OCI-LY3 (cell line): Measurements from ENCODE around the gene NOC2L.

Experiments
- CTCF ChIP-seq: fragments of 200-600, 300-600 bp; sonication (generic); IDR thresholded peaks from 2 replicates; pipeline ENCODE4 v1.5.1; 2014; ENCODE audit warnings: antibody characterized with exemption, low read length, low read depth
- EZH2phosphoT487 ChIP-seq: fragments of 200-600 bp; shearing (Covaris generic); IDR thresholded peaks from 2 replicates; pipeline ENCODE4 v1.6.1; 2018; ENCODE audit warnings: antibody characterized with exemption, mixed run types, low read depth

GRCh38 chr1:910881-911721 is 48.0 kb downstream of the NOC2L start:
- TF ChIP-seq CTCF (no peak), EZH2phosphoT487 (no peak)
